GM19452 (cell line): ENCODE data around the gene MCCC2.
A peak's percentile ranks its signal among the peaks of the same experiment; 100 is the strongest.
"Not testable (repeated sequence)": the region's sequence is repeated elsewhere in the genome, so short reads cannot be mapped to it uniquely, and the experiment has no call there.

Experiments
- ATAC-seq: cut with Tn5 transposase; IDR thresholded peaks from one replicate; pipeline ENCODE4 v1.9.1; 2021; ENCODE audit not compliant: unreplicated experiment

Gene MCCC2

GRCh38 chr5:71586941-71587765 is at the start of gene MCCC2:
MCCC2 (plus strand) TSS chr5:71587340; CDS start chr5:71587426, 86 bp downstream.
- peak; percentile 98 for ATAC-seq

- ATAC-seq: no peak
Measured at GRCh38 chr5:71537687-71538086, 49.5 kb upstream of the MCCC2 start.

GRCh38 chr5:71550885-71551284 is 36.3 kb upstream of the MCCC2 start:
- not testable (repeated sequence) for ATAC-seq

- ATAC-seq: not testable (repeated sequence)
Measured at GRCh38 chr5:71551582-71551981, 35.6 kb upstream of the MCCC2 start.

GRCh38 chr5:71552026-71552749 is 35.0 kb upstream of the MCCC2 start:
- ATAC-seq: not testable (repeated sequence)

- no peak for ATAC-seq
Measured at GRCh38 chr5:71563161-71563560, 24.0 kb upstream of the MCCC2 start.

GRCh38 chr5:71564895-71565294 is 22.2 kb upstream of the MCCC2 start:
- no peak for ATAC-seq

- no peak for ATAC-seq
Measured at GRCh38 chr5:71569748-71570509, 17.2 kb upstream of the MCCC2 start.

- not testable (repeated sequence) for ATAC-seq
Measured at GRCh38 chr5:71571811-71572210, 15.3 kb upstream of the MCCC2 start.

GRCh38 chr5:71573591-71573990 is 13.5 kb upstream of the MCCC2 start:
- no peak for ATAC-seq

GRCh38 chr5:71575588-71575987 is 11.6 kb upstream of the MCCC2 start:
- ATAC-seq: not testable (repeated sequence)

GRCh38 chr5:71576241-71576640 is 10.9 kb upstream of the MCCC2 start:
- ATAC-seq: no peak

- ATAC-seq: not testable (repeated sequence)
Measured at GRCh38 chr5:71577839-71578238, 9.3 kb upstream of the MCCC2 start.

- ATAC-seq: no peak
Measured at GRCh38 chr5:71582945-71583584, 4.1 kb upstream of the MCCC2 start.

GRCh38 chr5:71586052-71586940 is 844 bp upstream of the MCCC2 start:
- no peak for ATAC-seq

- peak; percentile 1 for ATAC-seq
Measured at GRCh38 chr5:71587766-71588532, 809 bp downstream of the MCCC2 start.

GRCh38 chr5:71588533-71588885 is 1.4 kb downstream of the MCCC2 start:
- no peak for ATAC-seq

GRCh38 chr5:71589903-71590302 is 2.8 kb downstream of the MCCC2 start:
- ATAC-seq: no peak

GRCh38 chr5:71591100-71591499 is 4.0 kb downstream of the MCCC2 start:
- no peak for ATAC-seq
